ENCODE results near the gene CD81. TPM values are rescaled to one million over a fixed set of nuclear protein-coding genes. Genes with fewer than 3 reads are reported as not detected.

Gene CD81
- total RNA-seq, 1 donor from 2014 or later = 183 TPM

DNA sequence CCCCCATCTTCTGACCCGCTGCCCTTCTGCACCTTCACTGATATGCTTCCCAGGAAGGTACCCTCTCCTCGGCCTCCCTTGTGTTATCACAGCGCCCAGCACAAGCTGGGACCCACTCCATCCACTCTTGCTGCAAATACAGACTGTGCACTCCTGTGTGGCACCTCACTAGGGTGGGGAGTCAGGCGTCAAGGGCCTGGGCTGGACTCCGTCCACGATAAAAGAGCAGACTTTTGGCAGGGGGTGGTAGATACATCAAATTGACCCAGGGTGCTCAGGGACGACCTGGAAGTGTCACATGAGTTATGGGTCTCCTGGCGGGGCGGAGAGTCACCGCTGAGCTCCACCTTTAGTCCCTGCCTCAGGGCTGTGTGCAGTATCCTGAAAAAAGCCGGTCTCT is 66.3 kb downstream of the CD81 start:
- no peak overlapping the region for H3K4me3 ChIP-seq (ENCODE audit: low read depth, low read length)
- TF ChIP-seq, protein P1, sequence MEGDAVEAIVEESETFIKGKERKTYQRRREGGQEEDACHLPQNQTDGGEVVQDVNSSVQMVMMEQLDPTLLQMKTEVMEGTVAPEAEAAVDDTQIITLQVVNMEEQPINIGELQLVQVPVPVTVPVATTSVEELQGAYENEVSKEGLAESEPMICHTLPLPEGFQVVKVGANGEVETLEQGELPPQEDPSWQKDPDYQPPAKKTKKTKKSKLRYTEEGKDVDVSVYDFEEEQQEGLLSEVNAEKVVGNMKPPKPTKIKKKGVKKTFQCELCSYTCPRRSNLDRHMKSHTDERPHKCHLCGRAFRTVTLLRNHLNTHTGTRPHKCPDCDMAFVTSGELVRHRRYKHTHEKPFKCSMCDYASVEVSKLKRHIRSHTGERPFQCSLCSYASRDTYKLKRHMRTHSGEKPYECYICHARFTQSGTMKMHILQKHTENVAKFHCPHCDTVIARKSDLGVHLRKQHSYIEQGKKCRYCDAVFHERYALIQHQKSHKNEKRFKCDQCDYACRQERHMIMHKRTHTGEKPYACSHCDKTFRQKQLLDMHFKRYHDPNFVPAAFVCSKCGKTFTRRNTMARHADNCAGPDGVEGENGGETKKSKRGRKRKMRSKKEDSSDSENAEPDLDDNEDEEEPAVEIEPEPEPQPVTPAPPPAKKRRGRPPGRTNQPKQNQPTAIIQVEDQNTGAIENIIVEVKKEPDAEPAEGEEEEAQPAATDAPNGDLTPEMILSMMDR (conservative IDR thresholded peaks at IDR 0.05; ENCODE audit: low read depth, low read length) = no peak
- DNase-seq (ENCODE audit: low read depth) = no peak

DNA sequence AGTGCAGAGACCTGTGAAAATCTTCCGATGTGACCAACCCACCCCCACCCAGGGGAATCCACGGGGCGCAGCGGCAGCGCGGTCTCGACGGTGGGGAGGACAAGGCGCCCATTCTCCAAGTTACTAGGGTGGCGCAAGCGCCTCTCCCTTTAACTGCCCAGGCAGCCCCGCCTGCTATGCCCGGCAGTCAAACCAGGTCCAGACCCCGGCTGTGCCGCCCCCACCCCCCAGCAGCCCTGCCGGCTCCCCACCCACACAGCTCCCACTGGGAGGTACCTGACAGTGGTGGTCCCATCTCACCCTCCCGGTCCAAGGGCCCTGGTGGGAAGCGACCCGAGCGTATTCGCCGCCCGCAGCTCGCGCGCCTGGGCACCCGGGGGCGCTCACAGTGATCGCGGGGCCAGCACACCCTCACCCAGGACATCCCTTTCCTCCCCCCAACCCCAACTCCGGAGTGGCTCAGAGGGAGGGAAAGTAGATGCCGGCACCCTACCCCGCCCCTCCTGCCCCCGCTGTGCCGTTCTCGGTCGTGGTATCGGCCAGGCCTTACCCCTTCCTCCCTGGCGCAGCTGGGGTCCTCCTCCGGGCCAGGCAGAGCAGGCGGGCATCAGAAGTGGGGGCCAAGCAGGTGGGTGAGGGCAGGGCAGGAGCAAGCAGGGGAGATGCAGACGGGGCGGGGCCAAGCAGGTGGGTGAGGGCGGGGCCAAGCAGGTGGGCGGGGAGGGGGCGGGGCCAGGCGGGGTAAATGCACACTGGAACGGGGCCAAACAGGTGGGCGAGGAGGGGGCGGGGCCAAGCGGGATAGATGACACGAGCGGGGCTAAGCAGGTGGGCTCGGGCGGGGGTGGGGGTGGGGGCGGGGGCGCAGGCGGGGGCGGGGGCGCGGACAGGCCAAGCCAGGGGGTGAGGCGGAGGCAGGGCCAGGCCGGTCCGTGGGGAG is 67.0 kb downstream of the CD81 start, which contains the start of gene TRPM5:
Gene TRPM5 (minus strand): TSS at position 634 of the 940 bp plus-strand sequence. CDS start 21,478 bp downstream, outside the sequence.
- DNase-seq (ENCODE audit: low read depth) = no peak
- H3K4me3 ChIP-seq (ENCODE audit: low read depth, low read length) = no peak within 1 kb of the TSS
- TF ChIP-seq, protein P1 (conservative IDR thresholded peaks at IDR 0.05; ENCODE audit: low read depth, low read length) = no peak

DNA sequence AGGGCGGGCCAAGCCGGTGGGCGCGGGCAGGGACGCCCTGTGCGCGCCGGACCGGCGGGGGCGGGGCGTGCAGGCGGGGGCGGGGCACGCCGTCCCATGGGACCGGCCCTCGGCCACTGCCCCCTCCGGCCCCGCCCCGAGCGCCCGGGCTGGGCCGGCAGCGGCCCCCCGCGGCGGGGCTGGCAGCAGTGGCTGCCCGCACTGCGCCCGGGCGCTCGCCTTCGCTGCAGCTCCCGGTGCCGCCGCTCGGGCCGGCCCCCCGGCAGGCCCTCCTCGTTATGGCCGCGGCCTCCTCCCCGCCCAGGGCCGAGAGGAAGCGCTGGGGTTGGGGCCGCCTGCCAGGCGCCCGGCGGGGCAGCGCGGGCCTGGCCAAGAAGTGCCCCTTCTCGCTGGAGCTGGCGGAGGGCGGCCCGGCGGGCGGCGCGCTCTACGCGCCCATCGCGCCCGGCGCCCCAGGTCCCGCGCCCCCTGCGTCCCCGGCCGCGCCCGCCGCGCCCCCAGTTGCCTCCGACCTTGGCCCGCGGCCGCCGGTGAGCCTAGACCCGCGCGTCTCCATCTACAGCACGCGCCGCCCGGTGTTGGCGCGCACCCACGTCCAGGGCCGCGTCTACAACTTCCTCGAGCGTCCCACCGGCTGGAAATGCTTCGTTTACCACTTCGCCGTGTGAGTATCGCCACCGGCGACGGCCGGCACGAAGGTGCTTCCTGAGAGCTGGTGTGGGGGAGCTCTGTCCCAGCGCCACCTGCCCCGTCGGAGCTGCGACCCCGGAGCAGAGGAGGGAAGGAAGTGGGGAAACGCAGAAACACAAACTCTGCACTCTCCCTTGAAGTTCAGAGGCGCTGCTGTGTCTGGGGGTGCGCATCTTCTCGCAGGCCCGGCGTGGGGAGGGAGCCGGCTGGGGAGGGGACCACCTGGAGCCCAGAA is 68.0 kb downstream of the CD81 start, which contains the start of gene KCNQ1:
Gene KCNQ1 (plus strand): TSS at position 188 of the 925 bp plus-strand sequence. CDS start 91 bp downstream, at position 279.
- DNase-seq (ENCODE audit: low read depth) = no peak
- TF ChIP-seq, protein P1 (conservative IDR thresholded peaks at IDR 0.05; ENCODE audit: low read depth, low read length) = no peak

DNA sequence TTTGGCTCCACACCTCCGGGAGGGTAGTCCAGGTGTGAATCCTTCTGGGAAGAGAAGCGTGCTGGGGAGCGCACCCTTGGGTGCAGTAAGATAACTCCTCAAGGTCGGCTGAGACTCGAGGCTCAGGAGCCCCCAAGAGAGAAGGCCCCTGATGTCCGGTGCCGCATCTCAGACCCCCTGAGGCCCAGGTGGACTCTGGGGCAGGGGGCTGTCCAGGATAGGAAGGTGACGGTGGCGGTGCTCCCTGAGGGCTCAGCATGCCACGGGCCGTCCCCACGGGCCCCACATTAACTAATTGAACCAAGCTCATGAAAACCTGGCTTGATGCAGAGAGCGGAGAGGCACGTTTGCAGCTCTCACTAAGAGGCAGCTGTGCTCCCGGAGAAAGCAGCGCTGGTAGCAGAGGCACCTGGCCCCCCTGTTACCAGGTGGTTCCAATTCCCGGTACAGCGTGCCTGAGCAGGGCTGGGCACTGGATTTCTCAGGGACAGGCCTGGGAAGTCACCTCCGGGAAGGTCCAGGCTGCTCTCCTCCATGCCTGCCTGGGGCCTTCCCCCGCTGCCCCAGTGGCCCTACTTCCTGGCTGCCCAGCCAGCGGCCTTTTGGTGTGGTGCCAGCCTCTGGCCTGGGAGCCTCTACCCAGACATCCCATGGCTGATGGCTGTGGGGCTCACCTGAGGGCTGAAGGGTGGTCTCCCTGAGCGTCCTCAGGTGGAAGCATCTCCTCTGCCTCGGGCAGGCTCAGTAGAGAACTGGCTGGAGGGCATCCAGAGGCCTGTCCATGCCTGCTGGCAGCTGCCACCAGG is 68.8 kb downstream of the CD81 start:
- DNase-seq (ENCODE audit: low read depth) = no peak
- H3K4me3 ChIP-seq (ENCODE audit: low read depth, low read length) = no peak overlapping the region
- TF ChIP-seq, protein P1 (conservative IDR thresholded peaks at IDR 0.05; ENCODE audit: low read depth, low read length) = no peak

More for the DNA sequence above, 68.0 kb downstream of the CD81 start, which contains the start of gene KCNQ1:
- no peak within 1 kb of the TSS for H3K4me3 ChIP-seq (ENCODE audit: low read depth, low read length)

DNA sequence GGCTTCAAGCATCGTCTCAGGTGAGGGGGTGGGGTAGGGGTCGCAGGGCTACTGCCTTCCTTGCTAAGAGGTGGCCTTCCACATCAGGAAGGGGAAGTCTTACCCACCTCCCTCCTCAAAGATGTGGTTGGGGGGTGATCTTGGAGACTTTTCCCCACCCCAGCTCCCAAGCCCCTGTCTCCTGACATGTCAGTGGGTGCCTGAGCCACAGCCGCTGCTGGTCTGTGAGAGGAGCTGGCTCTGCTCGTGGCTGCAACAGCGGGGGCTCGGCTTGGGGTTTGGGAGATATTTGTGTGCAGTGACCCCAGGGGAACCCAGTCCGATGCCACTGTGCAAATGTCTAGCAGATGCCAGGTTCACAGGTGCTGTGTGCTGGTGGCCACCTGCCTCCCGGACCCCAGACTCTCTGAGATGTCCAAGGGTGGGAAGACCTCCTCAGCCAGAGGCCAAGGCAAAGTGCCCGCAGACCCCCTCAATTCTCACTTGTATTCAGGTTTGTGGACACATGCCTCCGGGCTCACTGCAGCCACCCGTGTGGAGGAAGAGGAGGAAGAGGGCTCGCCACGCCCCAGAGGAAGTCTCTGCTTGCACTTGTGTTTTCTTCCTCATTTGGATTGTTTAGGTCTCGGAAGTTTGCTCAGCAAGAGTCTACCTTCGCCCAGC is 69.6 kb downstream of the CD81 start:
- TF ChIP-seq, protein P1 (conservative IDR thresholded peaks at IDR 0.05; ENCODE audit: low read depth, low read length) = no peak
- DNase-seq (ENCODE audit: low read depth) = no peak
- H3K4me3 ChIP-seq (ENCODE audit: low read depth, low read length) = no peak overlapping the region

Other genes with a start within 250 kb of the CD81 start
- gene IGF2, start 237.9 kb upstream of the CD81 start, total RNA-seq = 6.9 and 11.7 TPM in 2 replicates
- gene INS, start 216.1 kb upstream of the CD81 start, total RNA-seq = not detected in 2 replicates
- gene TH, start 205.5 kb upstream of the CD81 start, total RNA-seq = 0.22 and 0.23 TPM in 2 replicates
- 0.12 TPM in 1 of 2 replicates, not detected in the other for gene ASCL2, start 106.7 kb upstream of the CD81 start, total RNA-seq
- gene C11orf21, start 75.4 kb upstream of the CD81 start, total RNA-seq = not detected in 2 replicates
- not detected in 2 replicates for gene TSPAN32, start 75.3 kb upstream of the CD81 start, total RNA-seq
- 40.0 and 55.2 TPM in 2 replicates for gene TSSC4, start 23.4 kb downstream of the CD81 start, total RNA-seq
- not detected in 2 replicates for gene TRPM5, start 67.2 kb downstream of the CD81 start, total RNA-seq
- 0.46 and 1.4 TPM in 2 replicates for gene KCNQ1, start 67.7 kb downstream of the CD81 start, total RNA-seq

All from epithelial cell of proximal tubule (primary cell).